Measurements from ENCODE around the gene DCXR.

Gene DCXR

GRCh38 chr17:82050761-82051641 lies 13.5 kb upstream of the DCXR start (continued):
- TF ChIP-seq KLF9 (tag by site-specific recombination; IDR thresholded peaks at IDR 0.05; ENCODE audit: low read depth) = peak; percentile 50; the same call in 1 of the 2 replicates
- TF ChIP-seq ZSCAN5A (tag by site-specific recombination; IDR thresholded peaks at IDR 0.05) = no peak
- no peak for TF ChIP-seq ZBTB7A (tag by site-specific recombination; IDR thresholded peaks at IDR 0.05; ENCODE audit: low read depth)
- TF ChIP-seq ZSCAN30 (tag by site-specific recombination; IDR thresholded peaks at IDR 0.05) = no peak
- TF ChIP-seq BCL11B (tag by site-specific recombination; IDR thresholded peaks at IDR 0.05; ENCODE audit: low read depth) = peak; percentile 46; the same call in 1 of the 2 replicates
- TF ChIP-seq ZNF670 (tag by site-specific recombination; IDR thresholded peaks at IDR 0.05; ENCODE audit: low read depth) = no peak
- no peak for TF ChIP-seq ZBTB6 (tag by site-specific recombination; IDR thresholded peaks at IDR 0.05)
- TF ChIP-seq ZNF37A (tag by site-specific recombination; IDR thresholded peaks at IDR 0.05) = no peak
- peak; percentile 33; the same call in 1 of the 2 replicates for TF ChIP-seq ZFP69B (tag by site-specific recombination; IDR thresholded peaks at IDR 0.05)
- TF ChIP-seq ZNF776 (tag by site-specific recombination; IDR thresholded peaks at IDR 0.05; ENCODE audit: borderline replicate concordance) = no peak
- no peak for TF ChIP-seq ZNF394 (tag by site-specific recombination; IDR thresholded peaks at IDR 0.05; ENCODE audit: borderline replicate concordance)
- TF ChIP-seq ZNF211 (tag by site-specific recombination; IDR thresholded peaks at IDR 0.05; ENCODE audit: low read depth) = no peak
- TF ChIP-seq ZNF214 (tag by site-specific recombination; IDR thresholded peaks at IDR 0.05; ENCODE audit: borderline replicate concordance) = no peak
- no peak for TF ChIP-seq ZNF701 (tag by site-specific recombination; IDR thresholded peaks at IDR 0.05)
- TF ChIP-seq PATZ1 (tag by site-specific recombination; IDR thresholded peaks at IDR 0.05) = 0 out of 2 replicates have a peak, but pooled peaks have one; percentile 19
- no peak for TF ChIP-seq ZNF549 (tag by site-specific recombination; IDR thresholded peaks at IDR 0.05)
- no peak for TF ChIP-seq ZNF521 (tag by site-specific recombination; IDR thresholded peaks at IDR 0.05)
- no peak for TF ChIP-seq ZFP37 (tag by site-specific recombination; IDR thresholded peaks at IDR 0.05)
- TF ChIP-seq ZNF768 (tag by site-specific recombination; IDR thresholded peaks at IDR 0.05) = no peak
- TF ChIP-seq KLF1 (tag by site-specific recombination; IDR thresholded peaks at IDR 0.05) = no peak
- TF ChIP-seq ZNF585B (tag by site-specific recombination; IDR thresholded peaks at IDR 0.05) = no peak
- TF ChIP-seq TRIM28 (IDR thresholded peaks at IDR 0.05; ENCODE audit: borderline replicate concordance, low read length) = no peak
- TF ChIP-seq ZNF266 (tag by site-specific recombination; IDR thresholded peaks at IDR 0.05; ENCODE audit: low read depth) = no peak
- no peak for TF ChIP-seq ZNF513 (tag by site-specific recombination; IDR thresholded peaks at IDR 0.05)
- no peak for TF ChIP-seq ZNF341 (tag by site-specific recombination; IDR thresholded peaks at IDR 0.05; ENCODE audit: low read depth)
- no peak for TF ChIP-seq HOXA7 (CRISPR knock-in tag; IDR thresholded peaks at IDR 0.05; ENCODE audit: borderline replicate concordance)
- TF ChIP-seq ZNF274 (IDR thresholded peaks at IDR 0.05; ENCODE audit: low read length) = no peak
- no peak for TF ChIP-seq ZNF274 (tag by site-specific recombination; IDR thresholded peaks at IDR 0.05; ENCODE audit: borderline replicate concordance)
- no peak for TF ChIP-seq ZNF792 (tag by site-specific recombination; IDR thresholded peaks at IDR 0.05)
- TF ChIP-seq ZNF473 (tag by site-specific recombination; IDR thresholded peaks at IDR 0.05) = no peak
- no peak for TF ChIP-seq ZNF677 (tag by site-specific recombination; IDR thresholded peaks at IDR 0.05)
- no peak for TF ChIP-seq ZNF560 (tag by site-specific recombination; IDR thresholded peaks at IDR 0.05; ENCODE audit: borderline replicate concordance)
- peak; percentile 5; the same call in 1 of the 2 replicates for TF ChIP-seq HIC1 (tag by site-specific recombination; IDR thresholded peaks at IDR 0.05)
